GM18520 (cell line): Measurements from ENCODE around the gene KRT33A.

Experiments used
- ATAC-seq: cut with Tn5 transposase; IDR thresholded peaks from one replicate; pipeline ENCODE4 v1.9.1; 2021; ENCODE audit not compliant: unreplicated experiment

The KRT33A gene

GRCh38 chr17:41304091-41304490, 46.5 kb downstream of the KRT33A start:
- no peak for ATAC-seq

DNA sequence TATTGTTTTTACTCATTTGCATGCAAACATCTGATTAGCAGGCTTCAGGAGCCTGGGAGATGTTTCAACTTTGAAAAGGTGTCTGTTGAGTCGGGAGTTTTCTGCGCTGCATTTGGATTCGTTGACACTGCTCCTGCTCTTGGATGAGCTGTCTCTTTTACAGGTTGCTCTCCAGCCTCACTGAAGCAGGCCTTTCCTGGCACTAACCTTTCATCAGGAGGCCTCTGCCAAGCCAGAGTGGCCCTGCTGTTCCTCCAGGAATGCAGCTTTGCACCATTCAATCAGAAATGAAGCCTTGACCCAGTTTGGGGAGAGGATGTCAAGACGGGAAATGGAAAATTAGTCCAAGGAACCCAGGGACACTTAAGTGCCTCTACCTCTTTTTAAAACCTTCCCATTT, 47.6 kb downstream of the KRT33A start:
- ATAC-seq, result no peak

DNA sequence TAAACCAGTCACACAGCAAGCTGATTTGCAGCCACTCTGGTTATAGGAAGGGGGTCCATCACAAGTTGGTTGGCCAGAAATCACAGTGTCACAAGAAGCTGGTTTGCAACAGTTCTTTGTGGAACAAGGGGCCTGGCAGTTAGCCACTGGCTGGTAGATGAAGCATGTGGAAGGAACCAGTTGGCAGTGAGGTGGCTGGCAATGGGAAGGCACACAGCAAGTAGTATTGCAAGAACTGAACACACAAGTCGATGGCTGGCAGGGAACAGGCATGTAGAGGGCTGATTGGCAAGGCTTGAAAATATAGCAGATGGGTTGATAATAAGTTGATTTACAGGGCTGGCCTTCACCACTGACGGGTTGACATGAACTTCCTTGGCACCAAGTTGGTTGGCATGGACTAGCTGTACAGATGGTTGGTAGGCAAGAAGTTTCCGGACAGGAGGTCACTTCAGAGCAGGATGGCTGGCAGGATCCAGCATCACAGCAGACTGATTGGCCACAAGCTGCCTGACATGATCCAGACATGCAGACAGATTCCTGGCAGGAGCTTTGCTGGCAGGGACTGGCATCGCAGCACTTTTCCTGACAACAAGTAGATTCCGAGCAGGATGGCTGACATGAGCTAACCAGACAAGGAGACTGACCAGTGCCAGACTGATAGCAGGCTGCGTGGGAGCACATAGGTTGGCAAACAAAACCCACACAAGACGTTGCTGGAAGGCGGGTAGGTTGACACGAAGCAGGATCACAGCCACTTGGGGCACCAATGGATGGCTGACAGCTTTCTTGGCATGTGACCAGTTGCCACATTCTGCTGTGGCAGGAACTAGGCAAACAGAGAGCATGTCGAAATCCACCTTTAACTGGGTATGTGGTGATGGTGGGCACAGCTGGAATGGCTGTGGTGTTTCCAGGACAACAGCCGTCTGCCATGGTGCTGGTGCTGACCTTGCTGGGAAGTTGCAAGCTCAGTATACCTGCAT, 48.4 kb downstream of the KRT33A start, which contains the start of gene KRTAP29-1:
TSS of gene KRTAP29-1 (minus strand) at position 936 of the 986 bp plus-strand sequence. CDS start at position 936, 0 bp downstream.
- ATAC-seq, result no peak

GRCh38 chr17:41301204-41301790, 49.3 kb downstream of the KRT33A start:
- ATAC-seq, result no peak

GRCh38 chr17:41298458-41299135, 52.0 kb downstream of the KRT33A start:
- no peak for ATAC-seq

- ATAC-seq, result no peak
These were observed 53.8 kb downstream of the KRT33A start for GRCh38 chr17:41296846-41297245.
